OCI-LY7 (cell line): Measurements from ENCODE around the gene MYL3. TPM values are rescaled to one million over a fixed set of nuclear protein-coding genes. Genes with fewer than 3 reads are reported as not detected.

Experiments
- BruUV-seq: library from RNA; stranded (reverse); fragments of 400-500 nt; replicated peaks from 2 replicates; lab custom pipeline; 2021; lab: Mats Ljungman, UMichigan
- CTCF ChIA-PET: fragments of 300-600 bp; sonication (Branson Sonifier 250); formaldehyde crosslinking; loops from one replicate; lab custom pipeline; 2022; ENCODE audit warnings: antibody characterized with exemption; ENCODE audit not compliant: unreplicated experiment; lab: Charles Lee
- POLR2A ChIA-PET: fragments of 300-600 bp; sonication (Branson Sonifier 250); formaldehyde crosslinking; loops from one replicate; lab custom pipeline; 2022; ENCODE audit warnings: antibody characterized with exemption; lab: Charles Lee
- DNase-seq: peaks from one replicate; pipeline ENCODE4 v3.0.0-alpha.2; 2015; ENCODE audit warnings: low spot score
- H2AFZ ChIP-seq: fragments of 200-600 bp; sonication (generic), shearing (Covaris generic); 2 replicates; pipeline ENCODE4 v1.6.1; 2014; ENCODE audit warnings: mild to moderate bottlenecking, antibody characterized with exemption, low read length, moderate library complexity
- H3K27ac ChIP-seq: fragments of 200-600 bp; sonication (generic); 2 replicates; pipeline ENCODE4 v1.5.1; 2014; ENCODE audit warnings: mixed run types, low read depth, mild to moderate bottlenecking, moderate library complexity, low read length, inconsistent platforms; ENCODE audit not compliant: poor library complexity, severe bottlenecking
- H3K36me3 ChIP-seq: fragments of 200-600 bp; sonication (generic); 2 replicates; pipeline ENCODE4 v1.6.1; 2014; ENCODE audit warnings: mild to moderate bottlenecking, antibody characterized with exemption, low read length, moderate library complexity, mixed read lengths; ENCODE audit not compliant: insufficient read depth
- H3K4me1 ChIP-seq: fragments of 200-600 bp; sonication (generic); 2 replicates; pipeline ENCODE4 v1.5.1; 2014; ENCODE audit warnings: mild to moderate bottlenecking, low read length; ENCODE audit not compliant: insufficient read depth, poor library complexity, severe bottlenecking
- H3K4me2 ChIP-seq: fragments of 200-600 bp; sonication (generic); 2 replicates; pipeline ENCODE4 v1.6.1; 2014; ENCODE audit warnings: mild to moderate bottlenecking, low read length
- H3K4me3 ChIP-seq: fragments of 200-600 bp; sonication (generic); 2 replicates; pipeline ENCODE4 v1.5.1; 2014; ENCODE audit warnings: mild to moderate bottlenecking, low read depth, low read length; ENCODE audit not compliant: poor library complexity, severe bottlenecking
- H3K79me2 ChIP-seq: fragments of 200-600 bp; sonication (generic); 2 replicates; pipeline ENCODE4 v1.6.1; 2016; ENCODE audit warnings: low read depth, mild to moderate bottlenecking, low read length, moderate library complexity, mixed read lengths; ENCODE audit not compliant: insufficient read depth
- H3K9me2 ChIP-seq: fragments of 200-600 bp; sonication (generic); 2 replicates; pipeline ENCODE4 v1.6.1; 2016; ENCODE audit warnings: mild to moderate bottlenecking, low read length, mixed read lengths; ENCODE audit not compliant: insufficient read depth
- H3K9me3 ChIP-seq: fragments of 200-600 bp; sonication (generic); 2 replicates; pipeline ENCODE4 v1.6.1; 2014; ENCODE audit warnings: mild to moderate bottlenecking, mixed run types, low read length, mixed read lengths
- H4K20me1 ChIP-seq: fragments of 200-600 bp; sonication (generic); 2 replicates; pipeline ENCODE4 v1.6.1; 2014; ENCODE audit warnings: mild to moderate bottlenecking, antibody characterized with exemption, low read length, moderate library complexity, mixed read lengths; ENCODE audit not compliant: insufficient read depth
- EZH2phosphoT487 ChIP-seq: fragments of 200-600 bp; sonication (generic); IDR thresholded peaks from 2 replicates; pipeline ENCODE4 v1.6.1; 2018; ENCODE audit warnings: low read depth, borderline replicate concordance, mild to moderate bottlenecking, mixed run types, antibody characterized with exemption, low read length, moderate library complexity, mixed read lengths
- intact Hi-C: fragments of 100-400 bp; cut with micrococcal nuclease; formaldehyde crosslinking; loops from one replicate; pipeline ENCODE4 v1.10.0; 2022; ENCODE audit not compliant: unreplicated experiment
- total RNA-seq, 2 experiments: library from RNA; depleted of rRNA in 1 of 2; stranded (reverse); fragments of >200 nt in 1 of 2; shearing (Covaris generic) in 1 of 2; gene quantifications; 2 replicates each; pipeline ENCODE4 v1.2.3, GENCODE V29; 2014 to 2022
- TF ChIP-seq, protein P1 (sequence below): fragments of 200-600 bp; sonication (generic); conservative IDR thresholded peaks from 2 replicates; pipeline ENCODE4 v1.5.1; 2014; ENCODE audit warnings: mild to moderate bottlenecking, antibody characterized with exemption, low read length, moderate library complexity, mixed read lengths

MYL3 gene
- total RNA-seq, 2 experiments from 2014 or later = not detected

DNA sequence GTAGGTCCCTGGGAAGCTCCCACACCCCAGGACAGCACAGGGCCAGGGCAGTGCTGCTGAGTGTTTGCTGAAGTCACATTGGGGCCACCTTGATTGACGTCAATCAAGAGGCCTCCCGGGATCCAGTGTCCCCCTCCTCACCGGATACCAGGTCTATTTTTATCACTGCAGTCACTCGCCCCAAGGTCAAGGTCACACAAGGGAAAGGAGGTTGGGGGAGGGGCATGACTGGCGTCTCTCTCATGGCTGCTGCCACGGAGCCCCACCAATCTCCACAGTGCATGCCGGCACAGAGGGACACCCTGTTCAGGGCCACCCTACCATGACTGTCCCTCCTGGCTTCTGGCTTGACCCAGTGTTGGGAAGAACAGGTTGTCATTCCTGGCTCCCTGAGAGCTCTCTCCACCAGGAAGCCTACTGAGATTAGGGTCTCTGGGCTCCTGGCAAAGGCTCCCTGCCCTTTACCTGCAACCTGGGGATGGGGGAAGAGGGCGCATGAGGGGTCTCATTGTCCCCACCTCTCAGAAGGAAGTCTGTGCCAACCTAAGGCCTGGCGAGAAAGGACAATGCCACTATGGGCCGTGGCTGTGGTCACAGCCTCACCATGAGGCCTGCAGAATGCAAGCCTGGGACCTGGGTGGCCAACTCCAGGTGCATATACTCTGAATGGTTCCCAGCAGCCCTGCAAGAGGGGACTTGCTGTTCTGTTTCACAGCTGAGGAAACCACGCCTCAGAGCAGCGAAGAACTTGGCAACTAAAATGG lies 1.5 kb downstream of the MYL3 start:
- no peaks in the 10 kb centered on the region for H3K9me3 ChIP-seq
- H3K4me2 ChIP-seq = no peak overlapping the region
- BruUV-seq = no TSS peak
- intact Hi-C loops = no loop called here
- DNase-seq = peak; percentile 9
- H3K4me3 ChIP-seq = no peak overlapping the region
- H3K36me3 ChIP-seq = no peaks in the 10 kb centered on the region
- no peaks in the 10 kb centered on the region for H3K4me1 ChIP-seq
- H3K79me2 ChIP-seq = no peaks in the 10 kb centered on the region
- TF ChIP-seq, protein P1, sequence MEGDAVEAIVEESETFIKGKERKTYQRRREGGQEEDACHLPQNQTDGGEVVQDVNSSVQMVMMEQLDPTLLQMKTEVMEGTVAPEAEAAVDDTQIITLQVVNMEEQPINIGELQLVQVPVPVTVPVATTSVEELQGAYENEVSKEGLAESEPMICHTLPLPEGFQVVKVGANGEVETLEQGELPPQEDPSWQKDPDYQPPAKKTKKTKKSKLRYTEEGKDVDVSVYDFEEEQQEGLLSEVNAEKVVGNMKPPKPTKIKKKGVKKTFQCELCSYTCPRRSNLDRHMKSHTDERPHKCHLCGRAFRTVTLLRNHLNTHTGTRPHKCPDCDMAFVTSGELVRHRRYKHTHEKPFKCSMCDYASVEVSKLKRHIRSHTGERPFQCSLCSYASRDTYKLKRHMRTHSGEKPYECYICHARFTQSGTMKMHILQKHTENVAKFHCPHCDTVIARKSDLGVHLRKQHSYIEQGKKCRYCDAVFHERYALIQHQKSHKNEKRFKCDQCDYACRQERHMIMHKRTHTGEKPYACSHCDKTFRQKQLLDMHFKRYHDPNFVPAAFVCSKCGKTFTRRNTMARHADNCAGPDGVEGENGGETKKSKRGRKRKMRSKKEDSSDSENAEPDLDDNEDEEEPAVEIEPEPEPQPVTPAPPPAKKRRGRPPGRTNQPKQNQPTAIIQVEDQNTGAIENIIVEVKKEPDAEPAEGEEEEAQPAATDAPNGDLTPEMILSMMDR = no peak
- TF ChIP-seq EZH2phosphoT487 = no peak
- H4K20me1 ChIP-seq = no peaks in the 10 kb centered on the region
- no peaks in the 10 kb centered on the region for H3K9me2 ChIP-seq
- no peak overlapping the region for H2AFZ ChIP-seq
- no peak overlapping the region for H3K27ac ChIP-seq
- ChIA-PET POLR2A (no interaction called here), CTCF (no interaction called here)

DNA sequence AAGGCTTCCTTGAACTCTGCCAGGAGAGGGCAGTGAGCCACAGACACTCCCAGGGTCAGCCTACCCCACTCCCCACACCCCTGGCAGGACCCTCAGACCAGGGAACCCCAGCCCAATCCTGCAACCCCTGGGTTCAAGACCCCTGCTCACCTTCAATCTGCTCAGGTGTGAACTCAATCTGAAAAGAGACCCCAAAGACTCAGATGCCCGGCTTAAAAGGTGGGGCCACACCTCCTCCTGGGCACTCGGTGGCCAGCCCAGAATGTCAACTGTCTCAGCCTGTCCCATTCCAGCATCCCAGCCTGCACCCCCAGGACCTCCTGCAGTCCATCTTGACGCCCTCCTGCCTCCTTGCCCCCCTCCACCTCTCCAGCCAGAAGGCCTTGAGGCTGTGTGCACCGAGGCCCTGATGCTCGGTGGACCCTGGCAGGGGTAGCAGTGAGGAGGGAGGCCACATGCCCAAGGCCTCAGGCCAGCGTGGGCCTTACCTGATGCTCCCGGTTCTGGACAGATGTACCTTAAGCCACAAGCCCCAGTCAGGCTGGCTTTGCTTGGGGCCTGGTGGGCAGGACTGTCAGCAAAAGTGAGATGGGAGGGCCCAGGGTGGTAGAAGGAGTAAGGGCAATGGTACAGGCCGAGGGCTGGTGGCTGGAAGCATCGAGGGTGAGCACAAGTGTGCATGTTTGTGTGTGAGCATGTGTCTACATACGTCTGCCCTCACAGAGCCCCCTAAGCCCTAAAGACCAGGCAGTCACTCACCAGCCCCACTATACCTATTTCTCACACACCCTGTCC lies 2.2 kb downstream of the MYL3 start:
- no TSS peak for BruUV-seq
- no peak overlapping the region for H3K4me3 ChIP-seq
- no peak overlapping the region for H3K27ac ChIP-seq
- intact Hi-C loops = no loop called here
- H2AFZ ChIP-seq = no peak overlapping the region
- H3K4me1 ChIP-seq = no peaks in the 10 kb centered on the region
- ChIA-PET POLR2A (no interaction called here), CTCF (no interaction called here)
- no peaks in the 10 kb centered on the region for H3K9me3 ChIP-seq
- H3K36me3 ChIP-seq = no peaks in the 10 kb centered on the region
- no peaks in the 10 kb centered on the region for H3K79me2 ChIP-seq
- no peaks in the 10 kb centered on the region for H3K9me2 ChIP-seq
- TF ChIP-seq, protein P1 = no peak
- no peak for TF ChIP-seq EZH2phosphoT487
- H4K20me1 ChIP-seq = no peaks in the 10 kb centered on the region
- DNase-seq = no peak
- H3K4me2 ChIP-seq = no peak overlapping the region
